NCI-H1436 treated with DMSO at 0.1 percent for 48 hours (cell line): ENCODE data around the gene RPAP3.
"Not testable (repeated sequence)": the region's sequence is repeated elsewhere in the genome, so short reads cannot be mapped to it uniquely, and the experiment has no call there.

Source experiments
- DNase-seq: peaks from one replicate; lab custom pipeline; 2025; lab: John Stamatoyannopoulos, UW

Gene RPAP3

GRCh38 chr12:47667935-47668334, 37.9 kb downstream of the RPAP3 start:
- DNase-seq, result not testable (repeated sequence)

- DNase-seq, result no peak
Measured at GRCh38 chr12:47652521-47653234, 53.2 kb downstream of the RPAP3 start.

GRCh38 chr12:47651368-47652254, 54.2 kb downstream of the RPAP3 start:
- DNase-seq, result no peak

DNA sequence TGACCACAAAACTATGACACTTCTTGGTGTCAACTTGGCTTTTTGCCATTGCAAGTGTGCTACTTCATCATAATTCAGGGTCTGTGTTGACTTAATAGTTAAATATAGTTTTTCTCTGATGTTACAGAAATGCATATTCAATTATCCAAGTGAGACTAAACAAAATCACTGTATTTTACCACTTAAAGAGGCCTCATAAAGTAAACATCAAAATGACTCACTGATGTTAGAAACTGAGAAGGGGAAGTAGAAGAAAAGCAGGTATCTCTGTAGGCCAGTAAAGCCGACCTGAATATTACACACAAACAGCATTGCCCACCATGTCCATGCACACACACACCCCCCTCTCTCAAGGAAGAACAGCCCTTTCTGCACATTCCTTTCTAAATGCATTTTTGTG, 55.4 kb downstream of the RPAP3 start:
- no peak for DNase-seq

DNA sequence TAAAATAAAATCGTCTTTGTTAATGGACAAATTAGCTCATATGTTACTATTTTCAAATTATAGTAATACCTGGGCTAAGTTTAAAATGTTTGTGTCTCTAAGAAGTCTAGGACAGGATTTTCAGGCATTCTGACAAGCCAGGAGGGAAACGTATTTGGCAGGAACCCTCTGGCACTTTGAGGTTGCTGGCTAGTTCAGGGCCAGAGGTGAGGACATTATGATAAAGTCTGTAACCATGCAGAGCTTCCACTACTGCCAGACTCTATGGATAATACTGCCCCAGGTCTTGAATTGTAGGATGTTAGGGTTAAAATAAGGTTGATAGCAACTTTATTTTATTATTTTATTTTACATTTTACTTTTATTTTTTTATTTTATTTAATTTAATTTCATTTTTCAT, 56.4 kb downstream of the RPAP3 start:
- no peak for DNase-seq

GRCh38 chr12:47648056-47648579, 57.7 kb downstream of the RPAP3 start:
- DNase-seq, result no peak

DNA sequence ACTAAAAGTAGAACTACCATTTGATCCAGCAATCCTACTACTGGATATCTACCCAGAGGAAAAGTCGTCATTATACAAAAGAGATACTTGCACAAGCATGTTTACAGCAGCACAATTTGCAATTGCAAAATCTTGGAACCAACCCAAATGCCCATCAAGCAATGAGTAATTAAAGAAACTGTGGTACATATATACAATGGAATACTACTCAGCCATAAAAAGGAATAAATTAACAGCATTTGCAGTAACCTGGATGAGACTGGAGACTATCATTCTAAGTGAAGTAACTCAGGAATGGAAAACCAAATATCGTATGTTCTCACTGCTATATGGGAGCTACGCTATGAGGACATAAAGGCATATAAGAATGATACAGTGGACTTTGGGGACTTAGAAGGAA, 63.5 kb downstream of the RPAP3 start:
- not testable (repeated sequence) for DNase-seq

DNA sequence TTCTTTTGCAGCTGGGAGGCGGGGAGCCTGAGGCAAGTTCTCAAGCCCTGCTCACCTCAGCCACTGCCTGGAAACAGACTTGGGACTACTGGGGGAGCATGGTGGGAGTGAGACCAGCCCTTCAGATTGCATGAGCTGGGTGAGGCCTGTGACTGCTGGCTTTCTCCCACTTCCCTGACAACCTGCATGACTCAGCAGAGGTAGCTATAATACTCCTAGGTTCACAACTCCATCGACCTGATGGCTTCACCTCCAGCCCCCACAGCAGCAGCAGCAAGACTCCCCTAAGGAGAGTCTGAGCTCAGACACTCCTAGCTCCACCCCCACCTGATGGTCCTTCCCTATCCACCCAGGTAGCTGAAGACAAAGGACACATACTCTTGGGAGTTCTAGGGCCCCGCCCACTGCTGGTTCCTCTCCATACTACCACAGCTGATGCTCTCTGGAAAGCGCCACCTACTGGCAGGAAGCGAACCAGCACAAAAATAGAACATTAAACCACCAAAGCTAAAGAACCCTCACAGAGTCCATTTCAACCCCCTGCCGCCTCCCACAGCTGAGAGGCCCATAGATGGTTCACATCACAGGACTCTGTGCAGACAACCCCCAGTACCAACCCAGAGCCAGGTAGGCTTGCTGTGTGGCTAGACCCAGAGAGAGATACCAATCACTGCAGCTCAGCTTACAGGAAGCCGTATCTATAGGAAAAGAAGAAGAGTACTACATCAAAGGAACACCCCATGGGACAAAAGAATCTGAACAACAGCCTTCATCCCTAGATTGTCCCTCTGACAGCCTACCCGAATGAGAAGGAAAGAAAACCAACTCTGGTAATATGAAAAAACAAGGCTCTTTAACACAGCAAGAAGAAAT, 68.7 kb downstream of the RPAP3 start:
- peak; percentile 27 for DNase-seq

DNA sequence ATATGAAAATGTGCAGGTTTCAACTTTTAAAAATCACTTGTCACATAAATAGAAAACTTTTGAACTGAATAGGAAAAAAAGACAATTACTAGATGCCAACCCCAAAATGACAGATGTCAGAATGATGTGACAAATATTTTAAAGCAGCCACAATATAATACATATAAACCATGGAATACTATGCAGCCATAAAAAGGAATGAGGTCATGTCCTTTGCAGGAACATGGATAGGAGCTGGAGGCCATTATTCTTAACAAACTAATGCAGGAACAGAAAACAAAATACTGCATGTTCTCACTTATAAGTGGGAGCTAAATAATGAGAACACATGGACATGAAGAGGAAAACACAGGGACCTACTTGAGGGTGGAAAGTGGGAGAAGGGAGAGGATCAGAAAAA, 70.1 kb downstream of the RPAP3 start:
- DNase-seq, result not testable (repeated sequence)

DNA sequence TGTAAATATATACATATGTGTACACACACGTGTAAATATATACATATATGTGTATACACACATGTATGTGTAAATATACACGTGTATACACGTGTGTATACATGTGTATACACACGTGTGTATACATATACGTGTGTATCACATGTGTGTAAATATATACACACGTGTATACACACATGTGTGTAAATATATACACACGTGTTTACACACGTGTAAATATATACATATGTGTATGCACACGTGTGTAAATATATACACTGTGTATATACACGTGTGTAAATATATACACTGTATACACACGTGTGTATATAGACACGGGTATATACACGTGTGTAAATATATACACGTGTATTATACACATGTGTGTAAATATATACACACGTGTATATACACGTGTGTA, 71.7 kb downstream of the RPAP3 start:
- no peak for DNase-seq

DNA sequence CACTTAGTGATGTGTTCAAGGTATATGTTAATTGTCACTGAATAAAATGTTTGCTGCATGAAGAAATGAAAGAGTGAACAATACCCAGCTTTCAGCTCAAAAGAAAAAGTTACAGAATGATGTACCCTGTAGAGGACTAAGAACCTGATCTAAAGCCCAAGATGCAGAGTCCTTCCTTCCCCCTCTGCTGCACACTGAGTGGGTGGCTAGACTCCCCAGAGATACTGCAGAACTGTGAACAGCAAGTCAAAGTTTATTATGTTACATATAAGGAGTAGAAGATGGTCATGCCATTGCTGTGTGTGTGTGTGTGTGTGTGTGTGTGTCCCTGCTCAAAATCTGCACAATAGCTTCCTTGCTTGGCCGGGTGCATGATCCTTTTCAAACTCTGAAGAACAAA, 83.9 kb downstream of the RPAP3 start:
- DNase-seq, result no peak

DNA sequence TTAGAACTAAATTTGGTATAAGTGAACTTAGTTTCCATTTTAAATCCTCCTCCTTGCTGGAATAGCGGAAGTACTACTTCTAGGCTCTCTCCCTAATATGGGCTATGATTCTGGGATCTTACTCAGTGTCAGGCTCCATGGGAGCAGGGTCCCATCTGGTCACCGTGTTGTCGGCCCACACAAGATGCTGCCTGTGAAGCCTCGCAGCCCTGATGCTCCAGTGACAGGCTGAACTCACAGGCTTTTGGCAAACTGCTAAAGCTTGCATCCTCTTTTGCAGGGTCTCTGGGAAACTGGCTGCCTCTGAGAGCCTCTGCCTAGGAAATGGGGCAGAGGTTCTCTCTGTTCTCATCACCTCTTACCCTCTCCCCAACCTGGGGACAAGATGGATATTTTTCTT, 88.4 kb downstream of the RPAP3 start:
- DNase-seq, result no peak

GRCh38 chr12:47616440-47616839, 89.4 kb downstream of the RPAP3 start:
- DNase-seq, result no peak

DNA sequence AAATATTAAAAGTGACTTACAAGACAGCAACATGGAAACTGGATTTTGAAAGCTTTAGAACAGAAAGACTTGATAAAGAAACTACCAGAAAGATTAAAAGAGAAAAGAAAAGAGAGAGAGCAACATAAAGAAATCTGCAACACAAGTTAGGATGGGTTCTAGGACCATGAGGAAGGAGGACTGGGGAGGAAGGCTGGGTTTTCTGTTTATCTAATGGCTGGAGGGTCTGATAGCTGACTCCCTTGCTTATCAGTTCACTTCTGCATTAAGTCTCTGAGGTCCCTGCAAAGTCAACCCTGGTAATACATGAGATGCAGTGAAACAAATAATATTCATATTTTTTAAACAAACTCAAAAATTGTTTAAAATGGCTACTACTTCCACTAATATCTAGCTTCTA, 90.1 kb downstream of the RPAP3 start:
- DNase-seq, result no peak

- DNase-seq, result no peak
Measured at GRCh38 chr12:47614521-47614920, 91.3 kb downstream of the RPAP3 start.

DNA sequence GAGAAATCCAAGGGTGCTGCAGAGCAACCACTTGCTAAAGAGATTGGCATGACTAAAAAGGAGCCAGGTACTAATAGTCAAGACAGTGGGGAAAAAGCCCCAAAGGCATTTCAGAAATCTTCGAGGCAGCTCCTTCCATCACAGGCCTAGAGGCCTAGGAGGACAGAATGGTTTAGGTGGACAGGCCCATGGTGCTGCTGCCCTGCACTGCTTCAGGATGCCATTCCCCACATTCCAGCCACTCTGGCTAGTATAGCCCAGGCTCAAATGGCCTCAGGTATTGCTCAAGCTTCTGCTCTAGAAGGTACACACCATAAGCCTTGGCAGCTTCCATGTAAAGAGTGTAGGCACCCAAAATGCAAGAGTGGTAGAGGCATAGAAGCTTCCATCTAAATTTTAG, 92.9 kb downstream of the RPAP3 start:
- DNase-seq, result no peak

GRCh38 chr12:47611906-47612305, 93.9 kb downstream of the RPAP3 start:
- DNase-seq, result no peak
